Testis (tissue), 2 donors: ENCODE results near the gene MYBPC2.

ENCODE experiments used
- POLR2A ChIP-seq: fragments of 450-650 bp; IDR thresholded peaks from one replicate; pipeline ENCODE4 v1.6.1; 2017; ENCODE audit warnings: antibody characterized with exemption, mild to moderate bottlenecking, moderate library complexity
- TF ChIP-seq, protein P1 (sequence below), 3 experiments: fragments of 450-650 bp in 2 of 3; fragments of 200-600 bp in 1 of 3; sonication (generic) in 1 of 3; IDR thresholded peaks; one replicate each; pipeline ENCODE4 v1.5.1; 2016 to 2019; ENCODE audit warnings: antibody characterized with exemption in 3 of 3, mild to moderate bottlenecking in 2 of 3, moderate library complexity in 1 of 3

DNA sequence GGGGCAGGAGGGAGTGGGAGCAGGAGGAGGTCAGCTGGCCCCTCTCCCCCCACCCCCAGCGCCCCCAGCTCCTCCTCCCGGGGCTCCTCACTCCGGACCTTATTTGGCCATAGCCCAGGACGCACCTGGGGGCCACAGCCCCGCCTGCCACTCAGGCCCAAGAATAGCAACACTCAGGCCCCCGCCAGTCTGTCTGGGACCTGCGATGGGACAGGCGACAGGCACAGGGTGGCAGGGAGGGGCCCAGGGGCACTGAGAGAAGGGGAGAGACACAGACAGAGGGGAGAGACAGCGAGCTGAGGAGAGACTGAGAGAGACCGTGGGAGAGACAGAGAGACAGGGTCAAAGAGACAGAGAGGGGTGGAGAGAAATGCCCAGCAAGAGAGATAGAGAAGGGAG, 68.1 kb downstream of the MYBPC2 start:
- TF ChIP-seq, protein P1, sequence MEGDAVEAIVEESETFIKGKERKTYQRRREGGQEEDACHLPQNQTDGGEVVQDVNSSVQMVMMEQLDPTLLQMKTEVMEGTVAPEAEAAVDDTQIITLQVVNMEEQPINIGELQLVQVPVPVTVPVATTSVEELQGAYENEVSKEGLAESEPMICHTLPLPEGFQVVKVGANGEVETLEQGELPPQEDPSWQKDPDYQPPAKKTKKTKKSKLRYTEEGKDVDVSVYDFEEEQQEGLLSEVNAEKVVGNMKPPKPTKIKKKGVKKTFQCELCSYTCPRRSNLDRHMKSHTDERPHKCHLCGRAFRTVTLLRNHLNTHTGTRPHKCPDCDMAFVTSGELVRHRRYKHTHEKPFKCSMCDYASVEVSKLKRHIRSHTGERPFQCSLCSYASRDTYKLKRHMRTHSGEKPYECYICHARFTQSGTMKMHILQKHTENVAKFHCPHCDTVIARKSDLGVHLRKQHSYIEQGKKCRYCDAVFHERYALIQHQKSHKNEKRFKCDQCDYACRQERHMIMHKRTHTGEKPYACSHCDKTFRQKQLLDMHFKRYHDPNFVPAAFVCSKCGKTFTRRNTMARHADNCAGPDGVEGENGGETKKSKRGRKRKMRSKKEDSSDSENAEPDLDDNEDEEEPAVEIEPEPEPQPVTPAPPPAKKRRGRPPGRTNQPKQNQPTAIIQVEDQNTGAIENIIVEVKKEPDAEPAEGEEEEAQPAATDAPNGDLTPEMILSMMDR (IDR thresholded peaks at IDR 0.05), result no peak
- TF ChIP-seq POLR2A, result no peak
